GM21576 (cell line): ENCODE measurements around the gene EGFL7.
"Not testable (repeated sequence)": the region's sequence is repeated elsewhere in the genome, so short reads cannot be mapped to it uniquely, and the experiment has no call there.

ENCODE experiments used
- ATAC-seq: cut with Tn5 transposase; IDR thresholded peaks from one replicate; pipeline ENCODE4 v1.9.1; 2021; ENCODE audit warnings: mild to moderate bottlenecking, moderate library complexity; ENCODE audit not compliant: unreplicated experiment

The EGFL7 gene

GRCh38 chr9:136624184-136624951, 38.3 kb upstream of the EGFL7 start:
- ATAC-seq: no peak

GRCh38 chr9:136625101-136626065, 37.3 kb upstream of the EGFL7 start:
- no peak for ATAC-seq

- no peak for ATAC-seq
Measured at GRCh38 chr9:136626066-136626725, 36.5 kb upstream of the EGFL7 start.

- ATAC-seq: no peak
Measured at GRCh38 chr9:136626740-136627642, 35.7 kb upstream of the EGFL7 start.

GRCh38 chr9:136627703-136628102, 35.0 kb upstream of the EGFL7 start:
- no peak for ATAC-seq

GRCh38 chr9:136628268-136628667, 34.4 kb upstream of the EGFL7 start:
- no peak for ATAC-seq

GRCh38 chr9:136629001-136629878, 33.5 kb upstream of the EGFL7 start:
- ATAC-seq: no peak

GRCh38 chr9:136629879-136630661, 32.6 kb upstream of the EGFL7 start:
- ATAC-seq: no peak

GRCh38 chr9:136630662-136630992, 32.1 kb upstream of the EGFL7 start:
- no peak for ATAC-seq

GRCh38 chr9:136631038-136632000, 31.4 kb upstream of the EGFL7 start:
- no peak for ATAC-seq

GRCh38 chr9:136632072-136632471, 30.6 kb upstream of the EGFL7 start:
- ATAC-seq: not testable (repeated sequence)

GRCh38 chr9:136632491-136633106, 30.1 kb upstream of the EGFL7 start:
- not testable (repeated sequence) for ATAC-seq

GRCh38 chr9:136634904-136635303, 27.8 kb upstream of the EGFL7 start:
- ATAC-seq: no peak

- ATAC-seq: no peak
Measured at GRCh38 chr9:136640171-136641111, 22.3 kb upstream of the EGFL7 start.

GRCh38 chr9:136642439-136642921, 20.2 kb upstream of the EGFL7 start:
- no peak for ATAC-seq
